ENCODE measurements around the gene ZFP69B.
A peak's percentile ranks its signal among the peaks of the same experiment; 100 is the strongest.
"Not testable (repeated sequence)": the region's sequence is repeated elsewhere in the genome, so short reads cannot be mapped to it uniquely, and the experiment has no call there.

ZFP69B gene

DNA sequence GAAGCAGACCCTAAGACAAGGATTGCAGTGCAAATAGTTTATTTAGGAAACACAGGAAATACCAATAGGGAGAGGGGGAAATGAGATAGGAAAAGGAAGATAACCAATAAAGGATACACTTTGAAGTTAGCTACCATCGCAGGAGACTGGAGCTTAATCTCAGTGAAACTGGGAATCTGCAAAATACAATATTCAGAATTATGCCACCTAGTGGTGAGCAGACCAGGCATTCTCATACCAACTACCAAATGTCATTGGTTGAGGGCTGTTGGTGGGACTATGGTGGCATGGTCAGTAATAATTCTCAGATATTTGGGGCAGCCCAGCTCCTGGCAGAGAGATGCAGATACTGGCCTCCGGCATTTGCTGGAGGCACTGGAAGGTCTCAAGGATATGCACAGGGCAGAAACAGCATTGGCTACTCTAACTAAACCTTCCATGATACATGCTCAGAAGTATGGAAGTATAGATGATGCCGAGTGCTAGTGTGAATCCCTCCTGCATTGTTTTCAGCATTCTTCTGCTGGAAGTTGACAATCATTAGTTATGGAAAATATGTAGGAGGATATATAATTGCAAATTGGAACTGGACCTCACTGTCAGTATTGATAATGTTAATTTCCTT, 11.8 kb upstream of the ZFP69B start:
- no peak for DNase-seq

DNA sequence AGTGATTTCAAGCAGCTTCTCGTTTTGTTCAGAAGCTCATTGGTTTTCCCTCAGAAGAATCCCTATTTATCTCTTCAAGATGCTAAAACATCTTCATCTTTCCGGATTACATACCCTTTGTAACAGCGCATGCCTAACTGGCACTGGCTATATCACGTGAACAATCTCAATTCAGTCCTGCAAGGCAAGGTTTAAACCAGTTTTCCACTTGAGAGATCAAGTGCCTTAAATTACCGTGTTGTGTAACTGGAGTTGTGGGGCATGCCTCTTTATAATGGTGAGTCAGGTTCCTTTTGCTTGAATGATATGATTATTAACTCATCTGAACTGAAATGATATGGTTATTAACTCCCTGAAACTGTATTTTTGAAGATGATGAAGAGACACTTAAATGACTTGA, 11.0 kb upstream of the ZFP69B start:
- no peak for DNase-seq

DNA sequence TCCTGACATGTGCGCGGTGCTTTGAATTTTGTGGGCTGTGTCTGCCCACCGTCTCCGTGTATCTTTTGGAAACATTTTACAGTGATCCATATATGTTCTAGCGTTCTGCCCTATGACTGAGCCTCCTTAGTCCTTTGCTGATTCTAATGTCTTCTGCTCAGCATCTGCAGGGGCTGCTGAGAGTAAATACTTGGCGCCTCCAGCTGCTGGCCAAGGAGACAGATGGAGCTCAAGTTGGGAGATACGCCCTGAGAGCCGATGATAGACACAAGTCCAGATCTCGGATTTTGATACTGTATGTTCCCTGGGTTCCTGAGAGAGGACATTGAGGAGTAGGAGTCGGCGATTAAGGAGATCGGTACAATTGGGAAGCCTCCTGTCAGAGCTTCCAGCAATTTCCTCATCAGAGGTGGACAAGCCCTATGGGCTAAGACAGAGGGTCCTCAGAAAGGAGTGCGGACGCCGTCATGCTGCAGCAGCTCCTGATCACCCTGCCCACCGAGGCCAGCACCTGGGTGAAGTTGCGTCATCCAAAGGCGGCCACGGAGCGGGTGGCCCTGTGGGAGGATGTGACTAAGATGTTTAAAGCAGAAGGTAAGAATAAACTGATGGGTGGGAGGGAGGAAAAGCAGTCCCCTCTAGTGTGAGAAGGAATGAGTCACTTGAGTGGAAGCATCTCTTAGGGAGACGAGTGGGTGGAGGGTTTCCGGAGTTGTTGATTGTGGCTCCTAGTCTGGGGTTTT, 390 bp downstream of the ZFP69B start:
- DNase-seq, result peak; percentile 60

DNA sequence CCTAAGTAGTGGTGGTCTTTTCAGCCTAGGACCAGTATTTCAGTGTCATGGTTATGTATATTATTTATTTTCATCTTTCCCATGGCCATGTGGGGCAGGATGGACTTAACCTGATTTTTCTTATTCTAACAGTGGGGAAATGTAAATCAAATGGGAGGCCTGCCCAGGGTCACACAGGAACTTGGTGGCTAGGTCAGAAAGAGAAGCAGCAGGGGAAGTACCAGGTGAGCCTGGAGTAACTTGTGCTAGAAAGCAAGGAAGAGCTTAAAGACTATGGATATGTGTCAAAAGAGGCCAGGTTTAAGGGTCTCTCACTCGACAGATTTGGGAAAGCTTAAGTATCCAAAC, 936 bp downstream of the ZFP69B start:
- DNase-seq, result no peak

DNA sequence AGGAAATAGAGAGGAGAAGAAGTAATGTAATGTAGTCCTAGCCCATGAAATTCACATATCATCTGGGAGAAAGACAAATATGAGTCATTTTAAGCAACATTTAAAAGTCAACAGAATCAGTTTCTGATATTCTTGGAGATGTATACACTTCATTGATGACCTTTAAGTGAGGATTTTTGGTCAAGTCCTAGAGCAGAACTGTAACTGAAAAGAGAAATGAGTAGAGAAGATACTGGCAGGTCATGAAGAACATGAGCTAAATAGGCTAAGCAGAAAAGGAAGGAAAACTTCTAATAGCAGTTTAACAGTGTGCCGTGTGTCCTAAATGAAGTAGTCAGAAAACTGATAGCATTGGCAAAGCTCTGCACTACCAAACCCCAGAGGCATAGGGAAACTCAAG, 4.6 kb downstream of the ZFP69B start:
- no peak for DNase-seq

DNA sequence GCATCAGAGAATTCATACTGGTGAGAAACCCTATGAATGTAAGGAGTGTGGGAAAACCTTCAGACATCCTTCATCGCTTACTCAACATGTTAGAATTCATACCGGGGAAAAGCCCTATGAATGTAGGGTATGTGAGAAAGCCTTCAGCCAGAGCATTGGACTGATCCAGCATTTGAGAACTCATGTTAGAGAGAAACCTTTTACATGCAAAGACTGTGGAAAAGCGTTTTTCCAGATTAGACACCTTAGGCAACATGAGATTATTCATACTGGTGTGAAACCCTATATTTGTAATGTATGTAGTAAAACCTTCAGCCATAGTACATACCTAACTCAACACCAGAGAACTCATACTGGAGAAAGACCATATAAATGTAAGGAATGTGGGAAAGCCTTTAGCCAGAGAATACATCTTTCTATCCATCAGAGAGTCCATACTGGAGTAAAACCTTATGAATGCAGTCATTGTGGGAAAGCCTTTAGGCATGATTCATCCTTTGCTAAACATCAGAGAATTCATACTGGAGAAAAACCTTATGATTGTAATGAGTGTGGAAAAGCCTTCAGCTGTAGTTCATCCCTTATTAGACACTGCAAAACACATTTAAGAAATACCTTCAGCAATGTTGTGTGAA, 12.8 kb downstream of the ZFP69B start:
- DNase-seq, result no peak

DNA sequence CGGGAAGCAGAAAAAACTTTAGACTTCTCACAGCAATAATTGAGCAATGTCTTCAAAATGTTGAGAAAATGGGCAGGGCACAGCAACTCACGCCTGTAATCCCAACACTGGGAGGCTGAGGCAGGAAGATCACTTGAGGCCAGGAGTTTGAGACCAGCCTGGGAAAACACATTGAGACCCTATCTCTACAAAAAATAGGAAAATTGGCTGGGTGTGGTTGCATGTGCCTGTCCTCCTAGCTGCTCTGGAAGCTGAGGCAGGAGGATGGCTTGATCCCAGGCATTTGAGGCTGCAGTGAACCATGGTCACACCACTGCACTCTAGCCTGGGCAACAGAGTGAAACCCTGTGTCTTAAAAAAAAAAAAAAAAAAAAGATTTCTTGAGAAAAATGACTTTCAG, 19.1 kb downstream of the ZFP69B start:
- no peak for DNase-seq

DNA sequence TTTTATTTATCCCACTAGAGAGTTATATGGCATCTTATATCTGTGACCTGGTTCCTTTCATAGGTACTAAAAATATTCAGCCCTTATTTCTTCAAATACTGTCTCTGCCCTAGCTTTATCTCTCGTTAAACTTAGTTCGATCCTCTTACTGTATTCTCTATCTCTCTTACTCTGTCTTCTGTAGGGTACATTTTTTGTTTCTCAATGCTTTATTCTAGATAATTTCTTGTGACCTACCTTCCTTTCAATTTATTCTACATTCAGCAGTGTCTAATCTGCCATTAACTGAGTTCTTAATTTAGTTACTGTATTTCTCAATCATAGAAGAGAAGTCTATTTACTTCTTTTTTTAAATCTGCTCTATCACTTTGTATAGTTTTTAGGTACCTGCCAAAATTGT, 25.0 kb downstream of the ZFP69B start:
- no peak for DNase-seq

DNA sequence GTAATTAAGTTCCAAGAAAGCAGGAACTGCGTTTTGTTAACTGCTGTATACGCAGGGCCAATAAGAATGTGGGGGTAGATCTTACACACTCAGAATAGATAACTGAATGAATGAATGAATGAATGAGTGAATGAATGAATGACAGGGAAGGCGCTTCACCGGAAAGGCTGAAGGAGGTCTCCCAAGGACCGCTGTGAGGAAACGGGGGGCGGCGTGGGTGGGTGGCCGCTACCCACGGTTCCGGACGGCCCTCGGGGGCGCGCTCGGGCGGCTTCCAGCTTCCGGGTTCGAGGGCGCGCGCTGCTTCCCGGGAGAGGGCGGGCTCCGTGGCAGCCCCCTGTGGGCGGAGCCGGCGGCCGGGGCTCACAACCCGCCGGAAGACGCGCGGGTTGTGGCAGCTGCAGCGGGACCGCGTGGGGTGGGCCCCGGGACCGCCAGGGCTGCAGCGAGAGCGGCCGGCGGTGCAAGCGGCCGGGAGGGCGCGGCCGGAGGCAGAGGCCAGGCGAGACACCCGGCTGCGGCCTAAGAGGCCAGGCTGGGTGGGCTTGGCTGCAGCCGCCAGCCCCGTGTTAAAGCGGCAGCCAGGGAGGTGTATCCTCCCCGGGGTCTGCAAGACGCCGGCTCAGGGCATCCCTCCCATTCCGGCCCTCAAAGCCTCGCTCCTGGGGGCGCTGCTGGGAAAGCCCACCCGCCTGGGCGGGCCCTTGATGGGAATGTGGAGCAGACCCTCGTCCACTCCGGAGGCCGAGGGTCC, 26.8 kb downstream of the ZFP69B start, which contains the start of gene ZFP69:
TSS of gene ZFP69 (plus strand) at position 367 of the 754 bp plus-strand sequence. CDS start 2,072 bp downstream, outside the sequence.
- peak; percentile 62 for DNase-seq

DNA sequence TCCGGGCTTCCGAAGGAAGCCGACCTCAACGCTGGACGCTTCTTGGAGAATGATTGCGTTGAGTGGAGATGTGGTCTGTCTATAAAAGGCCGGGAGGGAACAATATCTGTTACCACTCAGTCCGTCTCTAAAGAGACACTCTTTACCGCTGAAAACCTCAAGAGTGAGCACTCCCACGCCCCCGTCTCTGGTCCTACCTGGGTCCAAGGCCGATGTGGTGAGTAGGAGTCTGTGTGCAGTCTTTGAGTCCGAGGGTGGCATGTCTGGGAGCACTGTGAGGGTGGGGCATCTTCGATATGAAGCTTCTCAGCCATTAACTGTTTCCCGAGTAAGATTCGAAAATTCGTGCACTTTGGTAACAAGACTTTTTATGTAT, 27.4 kb downstream of the ZFP69B start:
- peak; percentile 1 for DNase-seq

DNA sequence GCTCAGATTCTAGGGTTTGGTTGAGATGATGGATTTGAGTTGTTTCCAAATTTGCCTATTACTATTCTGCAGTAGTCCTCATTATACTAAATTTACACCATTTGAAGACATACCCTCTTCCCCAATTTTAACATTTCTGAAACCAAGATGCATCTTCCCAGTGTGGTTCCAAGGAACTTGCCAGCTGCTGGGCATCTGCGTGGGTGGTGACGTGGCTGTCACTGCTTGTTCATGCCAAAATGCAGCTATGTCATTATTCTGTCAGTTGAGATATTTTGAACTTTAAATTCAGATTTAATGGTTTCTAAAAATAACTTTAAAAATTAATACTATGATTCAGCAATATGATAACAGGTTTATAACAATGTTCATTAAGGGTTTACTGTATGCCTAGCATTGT, 28.0 kb downstream of the ZFP69B start:
- no peak for DNase-seq

DNA sequence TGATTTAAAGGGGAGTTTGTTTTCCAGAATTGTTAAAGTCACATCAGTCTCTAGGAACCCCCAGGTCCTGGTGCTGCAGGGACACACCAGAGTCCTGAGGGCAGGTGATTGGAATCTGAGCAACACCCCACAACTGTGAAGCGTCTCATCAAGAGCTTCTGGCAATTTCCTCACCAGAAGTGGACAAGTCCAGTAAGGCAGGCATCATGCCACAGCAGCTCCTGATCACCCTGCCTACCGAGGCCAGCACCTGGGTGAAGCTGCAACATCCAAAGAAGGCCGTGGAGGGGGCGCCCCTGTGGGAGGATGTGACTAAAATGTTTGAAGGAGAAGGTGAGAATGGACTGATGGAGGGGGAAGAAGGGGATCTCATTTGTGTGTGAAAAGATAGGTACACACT, 28.9 kb downstream of the ZFP69B start:
- DNase-seq, result no peak

DNA sequence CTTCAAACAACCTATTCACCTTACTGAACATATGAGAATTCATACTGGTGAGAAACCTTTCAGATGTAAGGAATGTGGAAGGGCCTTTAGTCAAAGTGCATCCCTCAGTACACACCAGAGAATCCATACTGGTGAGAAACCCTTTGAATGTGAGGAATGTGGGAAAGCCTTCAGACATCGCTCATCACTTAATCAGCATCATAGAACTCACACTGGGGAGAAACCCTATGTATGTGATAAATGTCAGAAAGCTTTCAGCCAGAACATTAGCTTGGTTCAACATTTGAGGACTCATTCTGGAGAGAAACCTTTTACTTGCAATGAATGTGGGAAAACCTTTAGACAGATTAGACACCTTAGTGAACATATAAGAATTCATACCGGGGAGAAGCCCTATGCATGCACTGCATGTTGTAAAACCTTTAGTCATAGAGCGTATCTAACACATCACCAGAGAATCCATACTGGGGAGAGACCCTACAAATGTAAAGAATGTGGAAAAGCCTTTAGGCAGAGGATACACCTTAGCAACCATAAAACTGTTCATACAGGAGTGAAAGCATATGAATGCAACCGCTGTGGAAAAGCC, 45.1 kb downstream of the ZFP69B start:
- no peak for DNase-seq

DNA sequence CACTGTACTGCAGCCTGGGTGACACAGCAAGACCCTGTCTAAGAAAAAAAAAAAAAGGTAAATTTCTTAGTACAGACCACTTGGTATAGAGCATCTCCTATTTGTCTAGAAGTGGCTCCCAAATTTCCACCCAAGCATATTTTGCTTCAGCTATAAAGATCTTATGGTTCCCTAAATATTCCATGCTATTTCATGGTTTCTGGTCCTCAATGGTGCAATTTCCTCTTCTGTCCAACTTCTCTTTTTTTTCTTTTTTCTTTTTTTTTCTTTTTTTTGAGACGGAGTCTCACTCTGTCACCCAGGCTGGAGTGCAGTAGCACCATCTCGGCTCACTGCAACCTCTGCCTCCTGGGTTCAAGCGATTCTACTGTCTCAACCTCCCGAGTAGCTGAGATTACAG, 52.4 kb downstream of the ZFP69B start:
- not testable (repeated sequence) for DNase-seq

DNA sequence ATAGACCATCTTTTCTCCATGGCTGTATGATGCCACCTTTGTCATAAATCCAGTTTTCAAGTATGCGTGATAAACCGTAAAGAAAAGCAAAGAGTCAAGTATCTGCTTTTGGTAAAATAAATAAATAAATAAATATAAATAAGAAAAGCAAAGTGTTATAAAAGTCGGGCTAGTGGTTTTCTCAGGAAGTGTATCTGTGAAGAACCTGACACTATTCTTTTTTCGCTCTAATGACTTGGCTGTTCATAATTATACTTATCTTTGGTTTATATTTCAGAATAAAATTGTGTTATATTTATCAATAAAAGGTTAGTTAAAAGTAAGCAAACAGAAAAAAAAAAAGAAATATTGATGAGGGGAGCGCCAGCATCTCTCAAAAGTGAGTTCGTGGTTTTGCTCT, 57.7 kb downstream of the ZFP69B start:
- no peak for DNase-seq

DNA sequence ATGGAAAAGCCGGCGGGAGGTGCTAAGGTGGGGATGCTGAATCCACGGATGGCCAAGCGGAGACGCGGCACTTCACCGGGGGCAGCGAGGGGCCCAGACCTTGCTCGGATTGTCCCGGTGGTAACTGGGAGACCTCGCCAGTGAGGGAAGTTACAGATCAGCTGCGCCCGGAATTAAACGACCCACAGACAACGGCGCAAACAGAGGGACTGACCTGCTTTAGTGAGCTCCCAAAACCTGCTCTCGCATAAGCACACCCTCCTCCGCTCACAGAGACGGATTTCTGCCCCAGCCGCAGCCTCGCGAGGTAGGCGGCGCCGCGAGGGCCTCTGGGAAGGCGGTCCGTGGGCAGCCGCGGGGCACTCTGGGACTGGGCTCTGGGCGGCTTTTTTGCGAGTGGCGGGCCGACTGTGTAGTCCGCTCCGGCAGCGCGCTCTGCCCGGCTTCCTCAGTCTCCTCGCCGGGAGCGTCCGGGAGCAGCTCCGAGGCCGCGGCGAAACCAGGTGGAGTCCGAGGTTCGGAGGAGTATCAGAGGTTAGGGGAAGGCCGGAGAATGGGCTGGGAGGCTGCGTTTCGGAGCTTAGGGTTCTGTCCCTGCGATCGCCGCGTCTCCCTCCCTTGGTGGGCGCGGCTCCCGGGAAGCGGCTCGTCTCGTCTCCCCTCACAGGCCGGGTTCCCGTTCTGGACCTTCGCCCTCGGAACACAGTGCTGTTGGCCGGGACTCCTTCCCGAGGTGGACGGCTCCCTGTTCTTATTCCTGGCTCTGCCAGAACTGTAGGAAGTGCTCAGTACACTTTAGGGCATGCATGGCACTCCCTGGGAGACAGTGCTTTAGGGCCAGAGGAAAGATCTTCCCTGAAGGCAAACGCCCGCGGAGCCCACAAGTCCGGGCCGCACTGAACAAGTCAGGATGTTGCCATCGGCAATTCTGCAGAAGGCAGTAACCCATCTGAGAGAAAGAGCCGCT, 58.4 kb downstream of the ZFP69B start, which contains the start of gene EXO5:
TSS of gene EXO5 (plus strand) at position 393 of the 967 bp plus-strand sequence. CDS start 5,778 bp downstream, outside the sequence.
- peak; percentile 69 for DNase-seq

Data from central memory CD4-positive, alpha-beta T cell (primary cell).